SK-N-SH treated with all-trans-retinoic acid at 6 μM for 48 hours (cell line): ENCODE data around the gene UVRAG.

Source experiments
- ARNTL ChIP-seq: fragments of 450-650 bp; formaldehyde crosslinking; IDR thresholded peaks from 2 replicates; pipeline ENCODE4 v1.5.0; 2020; ENCODE audit warnings: low read depth, mild to moderate bottlenecking, moderate library complexity, borderline replicate concordance
- BACH2 ChIP-seq: fragments of 250-450 bp; sonication (Bioruptor Pico); IDR thresholded peaks from 2 replicates; pipeline ENCODE4 v1.9.0; 2021; ENCODE audit warnings: mild to moderate bottlenecking, borderline replicate concordance
- CSDC2 ChIP-seq: fragments of 250-450 bp; sonication (Bioruptor Pico); IDR thresholded peaks from 2 replicates; pipeline ENCODE4 v1.5.0; 2020; ENCODE audit warnings: mild to moderate bottlenecking, moderate library complexity
- ESRRG ChIP-seq: fragments of 250-450 bp; sonication (Bioruptor Pico); IDR thresholded peaks from 2 replicates; pipeline ENCODE4 v1.6.1; 2021; ENCODE audit warnings: mild to moderate bottlenecking
- ISL1 ChIP-seq: fragments of 250-450 bp; sonication (Bioruptor Pico); IDR thresholded peaks from 2 replicates; pipeline ENCODE4 v2.1.2; 2022; ENCODE audit warnings: mild to moderate bottlenecking, moderate library complexity
- TOX ChIP-seq: fragments of 250-450 bp; sonication (Bioruptor Pico); IDR thresholded peaks from 2 replicates; pipeline ENCODE4 v1.8.0; 2021; ENCODE audit warnings: mild to moderate bottlenecking, moderate library complexity, borderline replicate concordance
- ZC3H10 ChIP-seq: fragments of 250-450 bp; sonication (Bioruptor Pico); IDR thresholded peaks from 2 replicates; pipeline ENCODE4 v1.5.1; 2021; ENCODE audit warnings: mild to moderate bottlenecking, moderate library complexity
- ZFP3 ChIP-seq: fragments of 250-450 bp; sonication (Bioruptor Pico); IDR thresholded peaks from 2 replicates; pipeline ENCODE4 v1.5.0; 2020; ENCODE audit warnings: mild to moderate bottlenecking, moderate library complexity
- ZFP30 ChIP-seq: fragments of 450-650 bp; formaldehyde crosslinking; IDR thresholded peaks from 2 replicates; pipeline ENCODE4 v1.5.0; 2022; ENCODE audit warnings: mild to moderate bottlenecking, moderate library complexity
- ZNF70 ChIP-seq: fragments of 450-650 bp; formaldehyde crosslinking; IDR thresholded peaks from 2 replicates; pipeline ENCODE4 v1.5.0; 2020; ENCODE audit warnings: mild to moderate bottlenecking, moderate library complexity
- ZNF8 ChIP-seq: fragments of 450-650 bp; formaldehyde crosslinking; IDR thresholded peaks from 2 replicates; pipeline ENCODE4 v1.5.0; 2020; ENCODE audit warnings: mild to moderate bottlenecking, moderate library complexity
- TF ChIP-seq, protein P1 (sequence below): fragments of 250-450 bp; sonication (Bioruptor Pico); IDR thresholded peaks from 2 replicates; pipeline ENCODE4 v1.5.0; 2020; ENCODE audit warnings: mild to moderate bottlenecking, moderate library complexity
- TF ChIP-seq, protein P2 (sequence below): fragments of 250-450 bp; sonication (Bioruptor Pico); IDR thresholded peaks from 2 replicates; pipeline ENCODE4 v1.5.1; 2020; ENCODE audit warnings: low read depth, mild to moderate bottlenecking, moderate library complexity
- TF ChIP-seq, protein P3 (sequence below): fragments of 250-450 bp; sonication (Bioruptor Pico); IDR thresholded peaks from 2 replicates; pipeline ENCODE4 v1.8.0; 2020; ENCODE audit warnings: mild to moderate bottlenecking, moderate library complexity, borderline replicate concordance

DNA sequence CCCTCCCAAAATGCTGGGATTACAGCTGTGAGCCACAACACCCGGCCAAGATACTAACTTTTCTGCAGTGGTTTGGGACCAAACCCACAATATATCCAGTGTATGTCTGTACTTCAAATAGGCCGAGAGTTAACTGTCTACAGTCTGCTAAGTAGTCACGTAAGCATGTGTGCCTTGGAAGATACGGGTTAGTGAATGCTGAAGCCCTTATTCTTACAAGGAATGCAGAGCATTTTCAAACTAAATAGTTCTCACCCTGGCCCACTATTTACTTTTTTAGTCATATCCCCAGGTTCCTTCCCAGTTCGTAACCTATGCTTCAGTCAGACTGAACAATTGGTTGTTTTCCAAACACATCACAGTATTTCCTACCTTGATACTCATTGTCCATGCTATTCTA, 215.3 kb downstream of the UVRAG start:
- TF ChIP-seq ZFP30: no peak
- no peak for TF ChIP-seq ZC3H10
- TF ChIP-seq, protein P1, sequence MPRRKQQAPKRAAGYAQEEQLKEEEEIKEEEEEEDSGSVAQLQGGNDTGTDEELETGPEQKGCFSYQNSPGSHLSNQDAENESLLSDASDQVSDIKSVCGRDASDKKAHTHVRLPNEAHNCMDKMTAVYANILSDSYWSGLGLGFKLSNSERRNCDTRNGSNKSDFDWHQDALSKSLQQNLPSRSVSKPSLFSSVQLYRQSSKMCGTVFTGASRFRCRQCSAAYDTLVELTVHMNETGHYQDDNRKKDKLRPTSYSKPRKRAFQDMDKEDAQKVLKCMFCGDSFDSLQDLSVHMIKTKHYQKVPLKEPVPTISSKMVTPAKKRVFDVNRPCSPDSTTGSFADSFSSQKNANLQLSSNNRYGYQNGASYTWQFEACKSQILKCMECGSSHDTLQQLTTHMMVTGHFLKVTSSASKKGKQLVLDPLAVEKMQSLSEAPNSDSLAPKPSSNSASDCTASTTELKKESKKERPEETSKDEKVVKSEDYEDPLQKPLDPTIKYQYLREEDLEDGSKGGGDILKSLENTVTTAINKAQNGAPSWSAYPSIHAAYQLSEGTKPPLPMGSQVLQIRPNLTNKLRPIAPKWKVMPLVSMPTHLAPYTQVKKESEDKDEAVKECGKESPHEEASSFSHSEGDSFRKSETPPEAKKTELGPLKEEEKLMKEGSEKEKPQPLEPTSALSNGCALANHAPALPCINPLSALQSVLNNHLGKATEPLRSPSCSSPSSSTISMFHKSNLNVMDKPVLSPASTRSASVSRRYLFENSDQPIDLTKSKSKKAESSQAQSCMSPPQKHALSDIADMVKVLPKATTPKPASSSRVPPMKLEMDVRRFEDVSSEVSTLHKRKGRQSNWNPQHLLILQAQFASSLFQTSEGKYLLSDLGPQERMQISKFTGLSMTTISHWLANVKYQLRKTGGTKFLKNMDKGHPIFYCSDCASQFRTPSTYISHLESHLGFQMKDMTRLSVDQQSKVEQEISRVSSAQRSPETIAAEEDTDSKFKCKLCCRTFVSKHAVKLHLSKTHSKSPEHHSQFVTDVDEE: no peak
- no peak for TF ChIP-seq ARNTL (CRISPR knock-in tag)
- TF ChIP-seq, protein P2, sequence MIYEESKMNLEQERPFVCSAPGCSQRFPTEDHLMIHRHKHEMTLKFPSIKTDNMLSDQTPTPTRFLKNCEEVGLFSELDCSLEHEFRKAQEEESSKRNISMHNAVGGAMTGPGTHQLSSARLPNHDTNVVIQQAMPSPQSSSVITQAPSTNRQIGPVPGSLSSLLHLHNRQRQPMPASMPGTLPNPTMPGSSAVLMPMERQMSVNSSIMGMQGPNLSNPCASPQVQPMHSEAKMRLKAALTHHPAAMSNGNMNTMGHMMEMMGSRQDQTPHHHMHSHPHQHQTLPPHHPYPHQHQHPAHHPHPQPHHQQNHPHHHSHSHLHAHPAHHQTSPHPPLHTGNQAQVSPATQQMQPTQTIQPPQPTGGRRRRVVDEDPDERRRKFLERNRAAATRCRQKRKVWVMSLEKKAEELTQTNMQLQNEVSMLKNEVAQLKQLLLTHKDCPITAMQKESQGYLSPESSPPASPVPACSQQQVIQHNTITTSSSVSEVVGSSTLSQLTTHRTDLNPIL: no peak
- TF ChIP-seq, protein P3, sequence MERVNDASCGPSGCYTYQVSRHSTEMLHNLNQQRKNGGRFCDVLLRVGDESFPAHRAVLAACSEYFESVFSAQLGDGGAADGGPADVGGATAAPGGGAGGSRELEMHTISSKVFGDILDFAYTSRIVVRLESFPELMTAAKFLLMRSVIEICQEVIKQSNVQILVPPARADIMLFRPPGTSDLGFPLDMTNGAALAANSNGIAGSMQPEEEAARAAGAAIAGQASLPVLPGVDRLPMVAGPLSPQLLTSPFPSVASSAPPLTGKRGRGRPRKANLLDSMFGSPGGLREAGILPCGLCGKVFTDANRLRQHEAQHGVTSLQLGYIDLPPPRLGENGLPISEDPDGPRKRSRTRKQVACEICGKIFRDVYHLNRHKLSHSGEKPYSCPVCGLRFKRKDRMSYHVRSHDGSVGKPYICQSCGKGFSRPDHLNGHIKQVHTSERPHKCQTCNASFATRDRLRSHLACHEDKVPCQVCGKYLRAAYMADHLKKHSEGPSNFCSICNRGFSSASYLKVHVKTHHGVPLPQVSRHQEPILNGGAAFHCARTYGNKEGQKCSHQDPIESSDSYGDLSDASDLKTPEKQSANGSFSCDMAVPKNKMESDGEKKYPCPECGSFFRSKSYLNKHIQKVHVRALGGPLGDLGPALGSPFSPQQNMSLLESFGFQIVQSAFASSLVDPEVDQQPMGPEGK (CRISPR knock-in tag): no peak
- TF ChIP-seq ISL1 (CRISPR knock-in tag): no peak
- TF ChIP-seq ZFP3 (CRISPR knock-in tag): no peak
- TF ChIP-seq ZNF70 (CRISPR knock-in tag): no peak
- TF ChIP-seq BACH2 (CRISPR knock-in tag): no peak
- TF ChIP-seq ZNF8 (CRISPR knock-in tag): no peak
- TF ChIP-seq CSDC2 (CRISPR knock-in tag): no peak
- no peak for TF ChIP-seq ESRRG (CRISPR knock-in tag)
- TF ChIP-seq TOX (CRISPR knock-in tag): no peak
